Neuronal stem cell (in vitro differentiated cells): ENCODE data around the gene MCF2L2.

Source experiments
- DNase-seq: peaks from one replicate; pipeline ENCODE4 v3.0.0-alpha.2; 2013; ENCODE audit warnings: low spot score
- H2AFZ ChIP-seq: one replicate; pipeline ENCODE4 v1.6.1; 2013; ENCODE audit warnings: mild to moderate bottlenecking, low read length, inconsistent platforms
- H2AK5ac ChIP-seq: 2 replicates; pipeline ENCODE4 v1.6.1; 2013; ENCODE audit warnings: low read depth, mild to moderate bottlenecking, inconsistent platforms, low read length, moderate library complexity, mixed read lengths
- H2BK120ac ChIP-seq: 2 replicates; pipeline ENCODE4 v1.6.1; 2013; ENCODE audit warnings: low read depth, mild to moderate bottlenecking, inconsistent platforms, low read length, moderate library complexity, mixed read lengths
- H2BK12ac ChIP-seq: one replicate; pipeline ENCODE4 v1.6.1; 2013; ENCODE audit warnings: low read length, inconsistent platforms
- H2BK15ac ChIP-seq: 2 replicates; pipeline ENCODE4 v1.6.1; 2013; ENCODE audit warnings: mild to moderate bottlenecking, low read length, inconsistent platforms, mixed read lengths
- H2BK5ac ChIP-seq: one replicate; pipeline ENCODE4 v1.6.1; 2013; ENCODE audit warnings: inconsistent platforms, mild to moderate bottlenecking, low read length, moderate library complexity
- H3K14ac ChIP-seq: one replicate; pipeline ENCODE4 v1.6.1; 2013; ENCODE audit warnings: low read length, inconsistent platforms
- H3K18ac ChIP-seq: 2 replicates; pipeline ENCODE4 v1.6.1; 2013; ENCODE audit warnings: low read length, inconsistent platforms
- H3K23ac ChIP-seq: 2 replicates; pipeline ENCODE4 v1.6.1; 2013; ENCODE audit warnings: low read depth, mild to moderate bottlenecking, mixed read lengths, low read length, inconsistent platforms; ENCODE audit not compliant: poor library complexity
- H3K27ac ChIP-seq: replicated peaks from 3 replicates; pipeline ENCODE4 v1.5.1; 2013; ENCODE audit warnings: low read length, inconsistent platforms
- H3K27me3 ChIP-seq, 3 experiments: 2 replicates each; pipeline ENCODE4 v1.6.1; 2013; ENCODE audit warnings: low read length in 3 of 3, mild to moderate bottlenecking in 2 of 3, inconsistent platforms in 1 of 3, low read depth in 1 of 3, mixed read lengths in 1 of 3, moderate library complexity in 1 of 3; ENCODE audit not compliant: control insufficient read depth in 3 of 3, insufficient read depth in 3 of 3
- H3K36me3 ChIP-seq, 2 donors: replicated peaks in 1 of 2; 2 replicates each; pipeline ENCODE4 v1.6.1; 2013; ENCODE audit warnings: low read length in 2 of 2; ENCODE audit not compliant: control insufficient read depth in 2 of 2, insufficient read depth in 2 of 2
- H3K4ac ChIP-seq: 2 replicates; pipeline ENCODE4 v1.6.1; 2013; ENCODE audit warnings: inconsistent platforms, mild to moderate bottlenecking, low read length, moderate library complexity
- H3K4me1 ChIP-seq, 2 donors: 1 replicate in 1 of 2; 2 replicates in 1 of 2; pipeline ENCODE4 v1.6.1; 2013; ENCODE audit warnings: low read length in 2 of 2, low read depth in 1 of 2; ENCODE audit not compliant: control insufficient read depth in 2 of 2, insufficient read depth in 1 of 2
- H3K4me2 ChIP-seq: one replicate; pipeline ENCODE4 v1.6.1; 2013; ENCODE audit warnings: mild to moderate bottlenecking, low read length, inconsistent platforms; ENCODE audit not compliant: insufficient read depth, poor library complexity, severe bottlenecking
- H3K4me3 ChIP-seq, 2 donors: 2 replicates each; pipeline ENCODE4 v1.5.1; 2013; ENCODE audit warnings: low read length in 2 of 2, mild to moderate bottlenecking in 2 of 2, inconsistent platforms in 1 of 2, moderate library complexity in 1 of 2
- H3K79me1 ChIP-seq: one replicate; pipeline ENCODE4 v1.6.1; 2013; ENCODE audit warnings: low read depth, mild to moderate bottlenecking, inconsistent platforms, low read length, moderate library complexity
- H3K9ac ChIP-seq: one replicate; pipeline ENCODE4 v1.6.1; 2013; ENCODE audit warnings: mild to moderate bottlenecking, low read depth, low read length, inconsistent platforms; ENCODE audit not compliant: poor library complexity
- H3K9me3 ChIP-seq, 2 donors: replicated peaks in 1 of 2; 2 replicates each; pipeline versions ENCODE3 to v1.6.1; 2013; ENCODE audit warnings: low read length in 2 of 2, mild to moderate bottlenecking in 2 of 2, inconsistent platforms in 1 of 2, low read depth in 1 of 2, mixed read lengths in 1 of 2, moderate library complexity in 1 of 2; ENCODE audit not compliant: control insufficient read depth in 2 of 2, insufficient read depth in 1 of 2
- H4K8ac ChIP-seq: one replicate; pipeline ENCODE4 v1.6.1; 2013; ENCODE audit warnings: low read depth, mild to moderate bottlenecking, inconsistent platforms, low read length, moderate library complexity
- H4K91ac ChIP-seq: one replicate; pipeline ENCODE4 v1.6.1; 2013; ENCODE audit warnings: low read length, low read depth, mild to moderate bottlenecking, inconsistent platforms; ENCODE audit not compliant: poor library complexity
- WGBS, 2 donors: extraction: QIAGEN DNeasy Blood & Tissue Kit; methylation state at CpG; one replicate each; pipeline ENCODE4 v1.1.7; 2013; ENCODE audit warnings: missing lambda C conversion rate in 2 of 2, mixed read lengths in 1 of 2; ENCODE audit not compliant: insufficient read length in 2 of 2, insufficient replicate concordance in 1 of 2; ENCODE audit errors: extremely low coverage in 2 of 2; 5-methylcytosine and 5-hydroxymethylcytosine counted together

Gene MCF2L2

DNA sequence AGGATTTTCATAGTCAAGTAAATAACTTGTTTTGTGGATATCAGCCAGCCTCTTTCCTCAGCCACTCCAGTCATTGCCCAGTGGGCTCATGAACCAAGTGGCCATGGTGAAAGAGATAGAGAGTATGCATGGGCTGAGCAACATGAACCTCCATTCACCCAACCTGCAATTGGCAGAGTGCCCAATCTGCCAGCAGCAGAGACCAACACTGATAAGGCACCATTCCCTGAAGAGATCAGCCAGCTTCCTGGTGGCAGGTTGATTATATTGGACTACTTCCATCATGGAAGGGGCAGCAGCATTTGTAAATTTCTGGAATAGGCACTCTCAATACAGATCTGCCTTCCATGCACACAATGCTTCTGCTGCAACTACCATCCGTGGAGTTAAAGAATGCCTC is 10.3 kb upstream of the MCF2L2 start:
- H3K36me3 ChIP-seq, result no peaks in the 10 kb centered on the region
- H2BK5ac ChIP-seq, result no peak overlapping the region
- H3K79me1 ChIP-seq, result no peaks in the 10 kb centered on the region
- H3K4me3 ChIP-seq, result no peak overlapping the region
- peaks cover 0 to 46% (median 0%) of the 10 kb centered on the region in 3 experiments for H3K27me3 ChIP-seq
- no CpG with 5 or more reads among the region's 1 CpG for WGBS, 2 donors
- H2AK5ac ChIP-seq, result no peak overlapping the region
- peaks cover 0 to 10% of the 10 kb centered on the region in 2 donors for H3K4me1 ChIP-seq
- no peak overlapping the region for H3K14ac ChIP-seq
- no peak overlapping the region for H2BK15ac ChIP-seq
- no peak overlapping the region for H3K9ac ChIP-seq
- H3K18ac ChIP-seq, result no peak overlapping the region
- H2BK120ac ChIP-seq, result no peak overlapping the region
- no peak overlapping the region for H4K91ac ChIP-seq
- H3K4ac ChIP-seq, result no peak overlapping the region
- no peak overlapping the region for H4K8ac ChIP-seq
- no peak for DNase-seq
- no peak overlapping the region for H3K27ac ChIP-seq
- H2BK12ac ChIP-seq, result no peak overlapping the region
- H3K9me3 ChIP-seq, result peaks cover 0 to 5% of the 10 kb centered on the region in 2 donors
- H3K4me2 ChIP-seq, result no peak overlapping the region
- H2AFZ ChIP-seq, result no peak overlapping the region
- H3K23ac ChIP-seq, result no peak overlapping the region

DNA sequence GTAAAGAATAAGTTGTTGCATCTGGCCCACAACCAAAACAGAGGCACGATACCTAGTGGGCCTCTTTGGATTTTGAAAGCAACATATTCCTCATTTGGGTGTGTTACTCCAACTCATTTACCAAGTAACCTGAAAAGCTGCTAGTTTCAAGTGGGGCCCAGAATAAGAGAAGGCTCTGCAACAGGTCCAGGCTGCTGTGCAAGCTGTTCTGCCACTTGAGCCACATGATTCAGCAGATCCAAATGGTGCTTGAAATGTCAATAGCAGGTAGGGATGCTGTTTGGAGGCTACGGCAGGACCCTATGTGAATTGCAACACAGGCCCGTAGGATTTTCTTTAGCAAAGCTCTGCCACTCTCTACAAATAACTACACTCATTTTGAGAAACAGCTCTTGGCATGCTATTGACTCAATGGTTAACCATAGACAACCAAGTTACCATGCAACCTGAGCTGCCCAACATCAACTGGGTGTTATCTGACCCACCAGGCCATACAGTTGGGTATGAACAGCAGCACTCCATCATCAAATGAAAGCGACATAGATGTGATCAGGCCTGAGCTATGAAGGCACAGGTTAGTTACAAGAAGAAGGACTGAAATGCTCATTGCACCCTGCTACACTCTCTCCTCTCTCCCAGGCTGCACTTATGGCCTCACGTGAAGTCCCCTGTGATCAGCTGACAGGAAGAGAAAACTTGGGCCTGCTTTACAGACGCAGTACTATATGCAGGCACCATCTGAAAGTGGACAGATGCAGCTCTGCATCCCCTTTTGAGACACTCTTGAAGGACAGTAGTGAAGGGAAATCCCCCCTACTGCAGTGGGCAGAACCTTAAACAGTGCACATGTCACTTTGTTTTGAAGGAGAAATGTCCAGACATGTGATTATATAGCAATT is 9.5 kb upstream of the MCF2L2 start:
- Histone ChIP-seq H2BK15ac (no peak overlapping the region), H2BK120ac (no peak overlapping the region), H3K9me3 (no peaks in the 10 kb centered on the region), H4K91ac (no peak overlapping the region), H2BK12ac (no peak overlapping the region), H3K23ac (no peak overlapping the region), H3K4ac (no peak overlapping the region), H2AFZ (no peak overlapping the region), H2BK5ac (no peak overlapping the region), H3K4me3 (peak overlapping the region in 1 of 2 donors; percentile 31), H3K79me1 (no peaks in the 10 kb centered on the region), H3K27ac (no peak overlapping the region), H4K8ac (no peak overlapping the region), H3K27me3 (peaks cover 0 to 55% (median 0%) of the 10 kb centered on the region in 3 experiments), H3K9ac (no peak overlapping the region), H3K4me2 (no peak overlapping the region), H3K18ac (no peak overlapping the region), H2AK5ac (no peak overlapping the region), H3K14ac (no peak overlapping the region), H3K4me1 (peaks cover 0 to 10% of the 10 kb centered on the region in 2 donors), H3K36me3 (no peaks in the 10 kb centered on the region)
- WGBS, 2 donors, result no CpG with 5 or more reads among the region's 6 CpGs
- no peak for DNase-seq

DNA sequence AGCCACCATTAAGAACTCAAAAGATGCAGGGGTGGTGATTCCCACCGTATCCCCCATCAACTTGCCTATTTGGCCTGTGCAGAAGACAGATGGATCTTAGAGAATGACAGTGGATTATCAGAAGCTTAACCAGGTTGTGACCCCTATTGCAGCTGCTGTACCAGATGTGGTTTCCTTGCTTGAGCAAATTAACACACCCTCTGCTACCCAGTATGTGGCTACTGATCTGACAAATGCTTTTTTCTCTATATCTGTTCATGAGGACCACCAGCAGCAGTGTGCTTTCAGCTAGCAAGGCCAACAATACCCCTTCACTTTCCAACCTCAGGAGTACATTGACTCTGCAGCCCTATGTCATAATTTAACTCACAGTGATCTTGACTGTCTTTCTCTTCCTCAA is 8.6 kb upstream of the MCF2L2 start:
- no peak overlapping the region for H3K27ac ChIP-seq
- no CpG with 5 or more reads among the region's 1 CpG for WGBS, 2 donors
- no peak overlapping the region for H3K23ac ChIP-seq
- H2BK120ac ChIP-seq, result no peak overlapping the region
- H2AFZ ChIP-seq, result no peak overlapping the region
- no peak overlapping the region for H3K4ac ChIP-seq
- H3K4me2 ChIP-seq, result no peak overlapping the region
- DNase-seq, result no peak
- no peak overlapping the region for H2BK5ac ChIP-seq
- no peak overlapping the region for H3K4me3 ChIP-seq
- H3K79me1 ChIP-seq, result no peaks in the 10 kb centered on the region
- no peaks in the 10 kb centered on the region for H3K36me3 ChIP-seq
- no peak overlapping the region for H2AK5ac ChIP-seq
- no peak overlapping the region for H4K8ac ChIP-seq
- no peak overlapping the region for H4K91ac ChIP-seq
- H2BK12ac ChIP-seq, result no peak overlapping the region
- H3K27me3 ChIP-seq, result peaks cover 0 to 58% (median 0%) of the 10 kb centered on the region in 3 experiments
- H3K14ac ChIP-seq, result no peak overlapping the region
- H2BK15ac ChIP-seq, result no peak overlapping the region
- no peaks in the 10 kb centered on the region for H3K9me3 ChIP-seq
- peaks cover 0 to 10% of the 10 kb centered on the region in 2 donors for H3K4me1 ChIP-seq
- no peak overlapping the region for H3K9ac ChIP-seq
- no peak overlapping the region for H3K18ac ChIP-seq

DNA sequence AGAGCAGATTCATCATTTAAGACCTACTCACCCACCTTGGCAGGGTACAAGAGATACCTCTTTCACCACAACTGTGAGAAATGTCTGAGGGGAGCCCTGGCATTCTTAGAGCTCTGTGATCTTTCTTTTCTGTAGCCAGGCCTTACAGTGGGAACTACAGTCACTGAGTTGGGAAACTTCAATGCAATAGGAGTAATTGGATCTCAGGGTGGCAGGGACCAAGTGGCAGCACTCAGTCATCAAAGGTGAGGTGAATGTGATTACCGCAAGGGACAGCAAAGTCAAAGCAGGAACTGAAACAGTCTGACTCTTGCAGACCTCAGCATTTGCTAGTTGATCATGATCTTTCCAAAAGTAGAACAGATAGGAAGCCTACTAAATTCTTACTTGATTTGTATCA is 7.2 kb upstream of the MCF2L2 start:
- Histone ChIP-seq H3K79me1 (no peaks in the 10 kb centered on the region), H3K36me3 (no peaks in the 10 kb centered on the region), H3K4ac (no peak overlapping the region), H2BK12ac (no peak overlapping the region), H3K4me2 (no peak overlapping the region), H3K27me3 (peaks cover 0 to 63% (median 0%) of the 10 kb centered on the region in 3 experiments), H2BK15ac (no peak overlapping the region), H4K8ac (no peak overlapping the region), H4K91ac (no peak overlapping the region), H3K9me3 (no peaks in the 10 kb centered on the region), H2AK5ac (no peak overlapping the region), H3K4me3 (no peak overlapping the region), H3K14ac (no peak overlapping the region), H3K18ac (no peak overlapping the region), H2BK5ac (no peak overlapping the region), H2BK120ac (no peak overlapping the region), H3K23ac (no peak overlapping the region), H3K9ac (no peak overlapping the region), H2AFZ (no peak overlapping the region), H3K4me1 (peaks cover 0 to 10% of the 10 kb centered on the region in 2 donors), H3K27ac (no peak overlapping the region)
- WGBS, 2 donors, result no CpG with 5 or more reads among the region's 1 CpG
- no peak for DNase-seq
